GM19238 (cell line): ENCODE data around the gene TRABD2B.

Experiments used
- DNase-seq: peaks from one replicate; pipeline ENCODE4 v3.0.0; 2011; ENCODE audit warnings: low spot score; ENCODE audit not compliant: insufficient read length

Gene TRABD2B

DNA sequence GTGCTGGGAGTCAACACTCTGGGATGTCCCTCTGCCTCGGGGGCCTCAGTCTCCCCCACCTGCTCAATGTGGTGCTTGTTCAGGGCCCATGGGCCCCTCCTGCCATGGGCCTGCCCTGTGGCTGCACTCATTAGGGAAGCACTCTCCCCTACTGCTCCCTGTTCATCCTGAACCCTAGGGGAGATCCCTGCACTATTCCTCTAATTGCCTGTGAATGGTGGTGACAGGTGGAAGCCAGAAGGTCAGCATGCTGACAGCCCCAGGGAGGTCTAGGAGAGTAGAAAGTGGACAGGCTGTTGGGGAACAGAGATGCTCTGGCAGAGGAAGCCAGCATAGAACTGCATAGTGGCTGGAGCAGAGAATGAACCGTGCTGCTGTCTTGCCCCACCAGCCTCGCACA is 217.6 kb downstream of the TRABD2B start:
- DNase-seq, result no peak

DNA sequence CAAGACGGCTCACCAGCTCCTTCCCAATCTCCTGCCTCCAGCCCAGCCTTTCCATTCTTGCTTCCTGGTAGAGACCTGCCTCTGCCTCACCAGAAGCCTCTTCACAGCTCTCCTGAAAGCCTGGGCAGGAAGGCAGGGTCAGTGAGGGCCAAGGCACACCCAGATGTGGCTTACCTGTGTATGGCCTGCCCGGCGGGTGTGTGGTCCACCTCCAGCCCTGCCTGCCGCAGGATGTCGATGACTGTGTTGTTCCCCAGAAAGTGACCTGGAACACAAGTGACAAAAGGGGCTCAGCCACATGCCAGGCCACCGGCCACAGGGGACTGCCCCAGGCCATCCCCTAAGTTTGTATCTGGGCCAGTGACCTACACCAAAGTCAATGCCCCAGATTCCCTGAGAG is 218.9 kb downstream of the TRABD2B start:
- no peak for DNase-seq

DNA sequence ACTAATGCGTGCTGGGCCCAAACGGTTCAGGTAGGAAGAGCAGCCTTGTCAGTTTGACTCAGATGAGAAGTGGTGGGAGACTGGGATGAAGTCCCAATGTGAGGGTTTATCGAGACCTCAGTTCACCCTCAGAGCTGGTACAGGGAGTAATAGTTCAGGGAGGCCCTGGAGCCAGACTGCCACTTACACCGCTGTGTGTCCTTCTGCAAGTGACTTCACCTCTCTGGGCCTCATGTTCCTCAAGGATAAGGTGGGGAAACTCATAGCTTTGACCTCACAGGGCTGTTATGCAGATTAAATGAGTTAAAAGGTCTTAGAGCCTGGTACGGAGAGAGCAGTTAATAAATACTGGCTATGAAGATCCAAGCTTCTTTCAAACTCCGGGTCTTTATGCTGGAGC is 219.9 kb downstream of the TRABD2B start:
- DNase-seq, result no peak

DNA sequence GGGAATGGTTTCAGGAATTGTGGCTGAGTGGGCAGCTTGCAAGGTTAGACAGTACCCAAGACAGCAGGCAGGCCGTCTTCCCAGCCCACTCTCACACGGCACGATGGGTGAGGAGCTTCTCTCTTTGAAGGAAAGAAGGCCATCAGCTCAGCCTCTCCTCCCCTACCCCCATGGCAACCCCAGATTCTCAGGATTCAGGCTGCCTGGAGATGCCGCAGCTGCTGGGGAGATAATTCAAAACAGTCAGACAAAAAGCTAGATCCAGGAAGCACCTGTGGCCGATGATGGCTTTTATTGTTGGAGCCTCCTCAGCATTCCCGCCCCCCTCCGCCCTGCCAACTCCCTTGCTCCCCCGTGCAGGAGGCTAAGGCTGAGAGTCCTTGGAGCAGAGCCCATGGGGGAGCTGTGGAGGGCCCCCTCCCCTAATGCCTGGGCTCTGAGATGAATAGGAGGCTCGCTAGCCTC is 220.5 kb downstream of the TRABD2B start:
- DNase-seq, result no peak

DNA sequence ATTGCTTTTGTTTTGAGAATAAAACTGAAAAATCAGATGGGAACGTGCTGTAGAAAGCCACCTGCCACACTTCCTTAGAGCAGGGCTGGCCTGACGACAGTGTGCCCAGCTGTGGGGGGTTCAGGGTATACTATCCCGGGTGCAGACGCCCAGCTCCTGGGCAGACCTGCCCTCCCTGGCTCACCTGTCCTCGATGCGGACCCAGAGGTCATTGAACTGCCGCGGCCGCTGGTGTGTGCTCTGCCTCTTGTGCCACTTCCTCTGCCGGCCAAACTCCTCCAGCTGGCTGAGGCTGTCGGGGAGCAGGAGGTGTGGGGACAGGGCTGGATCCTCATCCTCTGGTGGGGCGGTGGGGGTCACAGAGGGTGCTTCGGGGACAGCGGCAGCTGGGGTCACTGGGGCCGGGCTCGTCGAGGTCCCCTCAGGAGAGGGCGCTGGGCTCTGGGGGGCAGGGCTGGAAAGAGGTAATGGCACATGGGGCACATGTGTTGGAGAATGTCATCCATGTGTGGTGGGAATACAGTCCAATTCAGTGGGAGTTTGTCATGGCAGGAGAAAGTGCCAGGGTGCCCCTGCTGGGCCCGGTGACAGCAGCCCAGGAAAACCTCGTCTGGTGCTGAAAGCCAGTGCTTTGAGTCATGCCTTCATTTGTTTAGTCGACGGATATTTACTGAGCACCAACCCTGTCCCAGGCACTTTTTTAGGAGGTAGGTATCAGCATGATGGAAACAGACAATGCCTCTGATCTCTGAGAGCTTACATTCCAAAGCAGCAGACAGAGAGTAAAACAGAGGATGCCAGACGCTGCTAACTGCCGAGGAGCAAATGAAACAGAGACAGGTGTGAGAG is 222.0 kb downstream of the TRABD2B start:
- DNase-seq, result no peak

DNA sequence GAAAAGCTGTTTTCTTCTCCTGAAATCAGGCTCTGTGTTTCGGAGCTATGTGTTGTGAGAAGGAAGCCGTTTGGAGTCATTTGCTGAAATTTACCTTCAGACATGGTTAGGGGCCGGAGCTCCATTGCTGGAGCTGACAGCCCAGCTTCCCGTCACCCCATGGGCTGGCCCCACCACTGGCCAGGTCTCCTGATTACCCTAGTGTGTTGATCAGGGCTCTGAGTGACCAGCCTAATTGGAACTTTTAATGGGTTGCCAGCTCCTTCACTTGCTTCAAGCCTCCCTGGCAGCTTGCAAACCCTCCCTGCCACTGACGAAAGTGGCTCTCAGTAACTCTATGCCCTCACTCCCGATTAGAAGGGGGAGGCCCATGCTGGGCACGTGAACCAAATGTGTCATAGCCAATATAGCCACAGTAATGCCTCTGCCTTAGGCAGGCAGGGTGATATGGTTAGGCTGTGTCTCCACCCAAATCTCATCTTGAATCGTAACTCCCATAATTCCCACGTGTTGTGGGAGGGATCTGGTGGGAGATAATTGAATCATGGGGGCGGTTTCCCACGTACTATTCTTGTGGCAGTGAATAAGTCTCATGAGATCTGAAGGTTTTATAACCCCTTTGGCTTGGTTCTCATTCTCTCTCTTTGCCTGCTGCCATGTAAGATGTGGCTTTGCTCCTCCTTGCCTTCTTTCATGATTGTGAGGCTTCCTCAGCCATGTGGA is 224.1 kb downstream of the TRABD2B start:
- DNase-seq, result no peak

DNA sequence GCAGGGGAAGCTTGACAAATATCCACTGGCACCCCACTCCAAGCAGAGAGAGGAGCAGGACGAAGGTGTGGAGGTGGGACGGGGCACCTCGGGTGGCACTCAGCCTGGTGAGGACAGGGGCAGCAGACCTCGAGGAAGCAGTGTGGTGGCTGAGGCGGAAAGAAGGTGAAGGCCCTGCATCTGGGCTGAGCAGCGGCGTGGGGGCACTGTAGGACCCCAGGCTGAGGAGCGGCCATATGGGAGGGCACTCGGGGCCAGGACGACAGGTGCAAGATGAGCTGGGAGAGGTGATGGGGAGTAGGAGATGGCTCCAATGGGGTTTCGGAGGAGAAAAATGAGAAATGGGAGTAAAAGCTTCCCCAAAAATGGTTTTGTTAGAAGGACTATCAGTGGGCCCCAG is 224.9 kb downstream of the TRABD2B start:
- no peak for DNase-seq

DNA sequence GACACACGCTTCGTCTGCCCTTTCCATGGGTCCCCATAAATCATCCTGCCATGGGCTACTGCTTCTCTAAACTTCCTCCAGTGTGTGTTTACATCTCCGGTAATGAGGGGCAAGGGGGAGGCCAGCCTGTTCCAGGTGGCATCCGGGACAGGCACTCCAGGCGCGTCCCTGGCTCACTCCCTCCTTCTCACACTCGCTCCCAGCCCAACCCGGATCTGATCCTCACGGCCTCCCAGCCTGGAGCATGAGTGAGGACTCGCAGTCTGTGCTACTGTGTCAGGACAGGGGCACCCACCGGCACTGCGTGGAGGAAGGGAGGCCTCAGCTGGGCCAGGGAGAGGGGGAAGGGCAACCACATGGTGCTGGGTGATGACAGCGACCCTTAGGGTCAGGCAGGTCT is 225.4 kb downstream of the TRABD2B start:
- DNase-seq, result no peak

DNA sequence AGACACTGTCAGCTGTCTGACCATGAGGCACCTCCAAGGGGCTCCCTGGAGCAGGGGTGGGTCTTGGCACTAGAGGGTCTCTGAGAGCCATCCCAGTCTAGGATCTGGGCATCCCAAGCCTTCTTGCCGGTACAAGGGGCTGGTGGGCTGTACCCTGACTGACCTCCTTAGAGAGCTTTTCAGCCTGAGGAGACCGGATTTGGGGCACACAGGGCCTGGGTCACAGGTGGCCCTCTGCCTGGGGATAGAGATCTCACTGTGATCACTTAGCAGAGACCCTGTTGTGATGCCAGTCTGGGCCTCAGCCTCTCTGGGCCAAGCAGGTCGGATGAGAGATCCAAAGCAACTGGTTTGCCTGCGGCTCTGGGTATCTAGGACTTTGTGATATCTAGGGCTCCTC is 227.2 kb downstream of the TRABD2B start:
- DNase-seq, result no peak

DNA sequence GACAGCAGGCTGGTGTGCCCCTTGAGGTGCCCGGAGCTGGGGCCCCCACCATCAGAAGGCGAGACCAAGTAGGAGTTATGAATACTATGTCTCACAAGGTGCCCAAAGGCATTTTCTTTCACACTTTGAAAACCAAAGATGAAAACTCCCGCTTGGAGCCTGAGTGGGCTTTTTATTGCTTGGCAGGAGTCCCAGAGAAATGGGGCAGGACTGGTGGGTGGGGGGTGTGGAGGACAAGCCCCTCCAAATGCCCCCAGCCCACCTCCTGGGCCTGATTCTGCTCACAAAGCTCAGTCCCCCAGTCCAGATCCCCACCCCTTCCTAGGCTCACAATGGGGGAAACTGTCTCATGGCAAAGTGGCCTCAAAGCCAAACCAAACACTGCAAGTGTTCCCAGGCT is 227.9 kb downstream of the TRABD2B start:
- no peak for DNase-seq

DNA sequence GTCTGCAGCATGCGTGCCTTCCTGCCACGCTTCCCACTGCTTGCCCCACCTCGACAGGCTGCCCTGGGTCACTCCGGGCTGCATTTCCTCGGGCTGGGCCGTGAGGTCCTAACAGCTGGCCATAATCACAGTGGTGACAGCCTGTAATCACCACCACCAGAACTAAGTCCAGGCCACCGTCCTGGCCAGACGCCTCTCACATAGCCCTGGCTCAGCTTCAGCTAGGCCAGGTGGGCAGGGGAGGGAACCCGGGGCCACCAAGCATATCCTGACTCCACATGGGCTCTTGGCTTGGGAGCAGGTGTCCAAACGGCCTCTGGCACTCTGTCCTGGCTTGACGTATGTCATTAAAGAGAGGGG is 229.5 kb downstream of the TRABD2B start:
- DNase-seq, result no peak

DNA sequence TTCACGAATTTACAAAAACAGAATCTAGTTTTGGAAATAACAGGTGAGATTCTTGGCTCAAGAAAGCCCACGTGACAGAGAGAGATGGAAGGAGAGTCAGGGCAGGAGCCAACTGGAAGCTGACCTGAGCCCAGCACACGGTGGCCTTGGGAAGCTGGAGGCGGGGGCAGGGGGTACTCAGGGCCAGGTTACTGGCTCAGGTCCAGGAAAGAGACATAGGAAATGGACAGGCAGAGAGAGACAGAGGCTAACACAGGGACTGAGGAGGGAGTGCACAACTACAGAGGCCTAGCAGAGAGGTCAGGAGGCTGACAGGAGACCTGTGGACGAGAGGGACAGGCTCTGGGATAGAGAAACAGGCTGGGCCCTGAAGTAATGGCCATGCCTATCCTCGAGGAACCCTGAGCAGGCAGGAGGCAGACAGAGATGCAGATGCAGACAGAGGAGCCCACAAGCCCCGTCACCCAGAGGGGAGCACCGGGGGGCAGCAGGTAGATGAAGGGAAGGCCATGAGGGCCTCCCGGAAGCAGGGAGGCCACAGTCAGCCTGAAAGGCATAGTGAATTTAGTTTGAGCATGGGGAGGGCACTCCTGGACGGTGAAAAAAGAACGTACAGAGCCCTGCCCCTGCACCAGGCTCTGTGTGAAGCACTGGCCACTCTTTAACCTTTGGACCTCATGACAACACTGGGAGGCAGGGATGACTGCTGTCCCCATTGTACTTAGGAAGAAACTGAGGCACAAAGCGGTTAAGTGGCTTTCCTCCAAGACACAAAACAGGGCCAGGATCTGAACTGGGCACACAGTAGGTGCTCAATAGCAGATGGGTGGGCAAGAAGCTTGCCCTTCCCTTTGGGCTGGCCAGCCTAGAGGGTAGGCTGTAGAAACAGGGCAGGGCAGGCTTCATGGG is 230.1 kb downstream of the TRABD2B start:
- no peak for DNase-seq

DNA sequence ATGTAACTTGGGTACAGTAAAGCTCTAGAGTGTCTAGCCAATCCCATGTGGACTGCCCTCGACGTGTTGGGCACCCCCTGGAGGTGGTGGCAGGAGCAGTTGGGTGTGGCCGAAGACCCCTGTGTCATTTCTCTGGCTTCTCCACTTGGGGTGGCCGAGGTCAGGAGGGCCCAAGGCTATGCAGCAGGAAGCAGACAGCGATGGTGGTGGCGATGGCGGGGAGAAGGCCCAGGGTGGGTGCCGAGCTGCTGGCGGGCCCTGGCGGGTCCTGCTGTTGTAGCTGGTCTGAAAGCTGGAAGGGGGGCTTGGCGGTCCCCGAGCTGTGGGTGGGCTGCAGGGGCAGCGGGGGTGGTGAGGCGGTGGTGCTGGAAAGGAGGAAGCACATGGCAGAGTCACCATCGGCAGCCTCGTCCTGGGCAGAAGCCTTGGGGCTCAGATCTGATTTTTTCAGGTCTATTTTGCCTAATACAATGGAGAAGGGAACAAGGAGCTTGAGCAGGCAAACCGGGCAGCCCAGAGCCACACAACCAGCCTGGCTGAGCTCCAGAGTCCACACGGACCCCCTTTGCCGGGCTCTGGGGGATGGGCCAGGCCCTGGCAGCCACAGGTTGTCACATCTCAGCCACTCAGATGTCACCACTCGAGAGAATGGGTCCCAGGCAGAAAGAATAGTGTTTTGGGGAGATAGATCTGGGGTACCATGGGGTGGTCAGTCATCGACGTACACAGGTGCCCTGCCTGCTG is 231.3 kb downstream of the TRABD2B start:
- DNase-seq, result no peak

DNA sequence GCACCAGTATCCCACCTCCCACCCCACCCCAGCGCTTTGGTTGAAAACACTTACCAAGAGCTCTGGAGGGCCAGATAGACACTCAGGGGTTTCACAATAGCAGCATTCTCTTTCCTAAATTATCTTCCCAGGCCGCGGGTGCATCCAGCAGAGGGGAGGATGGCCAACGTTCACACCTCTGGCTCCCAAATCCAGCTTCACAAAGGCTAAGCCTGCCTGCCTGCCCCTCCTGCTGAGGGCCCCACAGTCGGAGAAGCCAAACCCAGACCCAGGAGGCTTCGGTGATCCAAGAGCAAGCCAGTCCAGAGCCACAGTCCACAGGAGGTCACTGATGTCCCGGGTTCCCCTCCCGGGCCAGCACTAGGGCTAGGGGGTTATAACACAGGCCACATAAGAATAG is 231.9 kb downstream of the TRABD2B start:
- DNase-seq, result no peak

DNA sequence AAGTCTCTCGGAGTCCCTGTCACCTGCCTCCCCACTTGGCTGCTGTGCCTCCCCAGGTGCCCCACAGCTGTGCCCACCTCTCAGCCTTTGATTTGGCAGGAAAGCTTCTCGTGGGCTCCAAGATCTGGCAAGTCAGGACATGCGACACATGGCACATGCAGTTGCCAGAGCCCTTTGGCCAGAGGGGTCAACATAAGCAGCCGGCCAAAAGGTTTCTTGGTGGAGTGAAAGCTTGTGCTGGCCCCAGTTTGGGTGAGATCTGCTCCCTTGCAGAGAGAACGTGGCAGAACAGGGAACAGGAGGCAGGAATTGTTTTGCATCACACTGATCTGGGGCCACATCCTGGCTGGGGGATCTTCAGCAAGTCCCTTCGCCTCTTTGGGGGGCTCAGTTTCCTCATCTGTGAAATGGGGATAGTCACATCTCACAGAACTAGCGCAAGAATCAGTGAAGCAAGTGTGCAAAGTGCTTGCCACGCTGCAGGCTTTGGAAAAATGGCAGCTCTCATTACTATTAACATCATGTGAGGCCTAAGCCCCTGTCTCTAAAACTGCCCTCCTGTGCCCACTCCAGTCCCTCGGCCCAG is 232.6 kb downstream of the TRABD2B start:
- no peak for DNase-seq

DNA sequence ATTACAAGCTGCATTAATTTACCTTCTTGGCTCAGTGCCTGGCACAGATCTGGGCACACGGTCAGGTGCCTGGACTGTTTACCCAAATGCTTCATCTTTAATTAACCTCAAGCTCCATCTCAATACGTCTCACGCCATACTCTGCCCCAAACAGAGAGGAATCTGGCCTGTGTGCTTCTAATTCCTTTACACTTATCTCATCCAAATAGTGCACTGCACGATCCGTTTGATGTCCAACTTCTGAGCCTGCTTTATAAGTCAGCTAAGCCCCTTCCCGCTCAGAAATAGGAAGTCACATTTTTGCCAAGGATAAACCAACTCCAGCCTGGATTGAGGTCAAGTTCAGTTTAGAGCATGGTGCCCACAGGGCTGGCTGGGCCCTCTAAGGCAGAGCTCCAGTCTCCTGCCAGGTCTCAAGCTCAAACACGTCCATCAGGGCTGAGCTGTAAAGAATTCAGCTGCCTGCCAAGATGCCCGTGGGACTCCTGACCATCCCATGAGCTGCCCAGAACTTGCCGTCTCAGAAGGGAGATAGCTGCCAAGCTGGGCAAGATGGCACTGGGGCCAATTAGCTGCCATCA is 233.5 kb downstream of the TRABD2B start:
- no peak for DNase-seq

DNA sequence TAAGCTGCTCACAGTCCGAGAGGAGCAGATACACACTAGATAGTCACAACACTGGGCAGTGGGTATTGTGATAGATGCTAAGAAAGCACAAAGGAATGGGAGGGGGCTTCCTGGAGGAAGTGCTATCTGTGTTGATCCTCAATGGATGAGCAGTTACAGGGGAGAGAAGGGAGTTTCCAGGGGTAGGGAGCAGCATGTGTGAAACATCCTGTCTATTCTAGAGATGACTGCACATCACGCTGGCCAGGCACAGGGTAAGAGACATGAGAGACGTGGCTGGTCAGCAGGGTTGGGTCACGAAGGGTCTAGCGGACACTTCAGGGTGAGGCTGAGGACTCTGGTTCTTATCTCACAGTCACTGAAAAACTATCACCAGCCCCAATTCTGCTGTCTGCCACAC is 235.2 kb downstream of the TRABD2B start:
- no peak for DNase-seq

DNA sequence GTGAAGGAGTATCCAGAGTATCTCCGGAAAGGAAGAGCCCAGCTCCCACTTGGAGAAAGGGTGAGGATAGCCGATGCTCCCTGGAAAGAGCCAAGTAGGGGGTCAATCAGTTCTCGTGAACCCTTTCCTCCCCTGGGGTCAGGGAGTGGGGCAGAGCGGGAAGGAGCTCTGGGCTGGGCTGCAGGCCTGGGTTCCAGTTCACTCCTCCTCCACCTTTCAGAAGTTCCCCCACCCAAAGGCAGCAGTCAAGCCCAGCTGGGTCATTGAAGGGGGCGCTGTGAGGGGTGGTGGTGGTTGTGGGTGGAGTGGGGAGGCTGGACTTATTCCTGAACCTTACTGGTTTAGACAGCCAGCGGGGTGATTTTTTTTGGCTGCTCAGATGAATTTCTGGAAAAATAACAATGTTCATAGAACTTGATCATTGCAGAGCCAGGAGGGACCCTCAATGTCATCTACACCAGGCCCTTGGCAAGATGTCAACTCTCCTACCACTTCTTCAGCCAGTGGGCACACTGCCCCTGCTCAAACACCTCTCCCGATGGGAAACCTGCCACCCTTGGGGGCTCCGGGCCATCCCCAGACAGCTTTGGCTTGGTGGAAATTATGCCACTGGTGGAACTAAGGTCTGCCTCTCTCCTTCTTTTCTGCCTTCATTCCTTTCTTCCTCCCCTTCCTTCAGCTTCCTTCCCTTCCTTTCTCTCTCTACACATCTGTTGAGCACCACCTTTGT is 235.8 kb downstream of the TRABD2B start:
- DNase-seq, result no peak

DNA sequence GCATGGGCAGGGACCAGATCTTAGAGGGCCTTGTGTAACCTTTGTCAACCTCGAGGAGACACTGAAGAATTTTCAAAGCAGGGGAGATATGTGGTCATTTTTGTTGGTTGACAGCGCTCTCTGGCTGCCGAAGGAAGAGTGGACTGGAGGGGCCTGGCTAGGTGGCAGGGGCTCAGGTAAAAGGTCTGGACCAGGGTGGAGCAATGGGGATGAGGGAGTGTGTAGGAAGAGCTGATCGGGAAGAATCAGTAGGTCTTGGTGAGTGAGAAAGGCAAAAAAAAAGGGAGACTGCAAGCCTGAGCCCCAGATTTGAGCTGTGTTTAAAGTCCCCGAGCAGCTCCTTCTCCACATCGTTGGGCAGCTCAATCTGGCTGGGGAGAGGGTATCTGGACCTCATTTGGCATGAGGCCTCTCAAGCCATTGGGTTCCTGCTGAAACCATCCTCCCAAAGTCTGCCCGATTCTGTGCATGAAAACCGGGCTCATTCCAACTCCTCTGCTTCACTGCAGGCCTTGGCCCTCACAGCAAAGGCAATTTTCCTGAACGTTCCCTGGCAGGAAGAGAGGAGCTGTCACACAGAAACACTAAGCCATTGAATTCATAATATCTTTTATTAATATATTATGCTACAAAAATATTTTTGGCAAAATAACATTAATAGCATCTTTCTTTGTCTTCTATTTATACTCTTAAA is 237.1 kb downstream of the TRABD2B start:
- no peak for DNase-seq
